Epidermal melanocyte (primary cell): ENCODE results near the gene CCT2.

Experiments
- DNase-seq: peaks from one replicate; pipeline ENCODE4 v3.0.0; 2011; ENCODE audit warnings: low spot score; ENCODE audit not compliant: insufficient read length

CCT2 gene

DNA sequence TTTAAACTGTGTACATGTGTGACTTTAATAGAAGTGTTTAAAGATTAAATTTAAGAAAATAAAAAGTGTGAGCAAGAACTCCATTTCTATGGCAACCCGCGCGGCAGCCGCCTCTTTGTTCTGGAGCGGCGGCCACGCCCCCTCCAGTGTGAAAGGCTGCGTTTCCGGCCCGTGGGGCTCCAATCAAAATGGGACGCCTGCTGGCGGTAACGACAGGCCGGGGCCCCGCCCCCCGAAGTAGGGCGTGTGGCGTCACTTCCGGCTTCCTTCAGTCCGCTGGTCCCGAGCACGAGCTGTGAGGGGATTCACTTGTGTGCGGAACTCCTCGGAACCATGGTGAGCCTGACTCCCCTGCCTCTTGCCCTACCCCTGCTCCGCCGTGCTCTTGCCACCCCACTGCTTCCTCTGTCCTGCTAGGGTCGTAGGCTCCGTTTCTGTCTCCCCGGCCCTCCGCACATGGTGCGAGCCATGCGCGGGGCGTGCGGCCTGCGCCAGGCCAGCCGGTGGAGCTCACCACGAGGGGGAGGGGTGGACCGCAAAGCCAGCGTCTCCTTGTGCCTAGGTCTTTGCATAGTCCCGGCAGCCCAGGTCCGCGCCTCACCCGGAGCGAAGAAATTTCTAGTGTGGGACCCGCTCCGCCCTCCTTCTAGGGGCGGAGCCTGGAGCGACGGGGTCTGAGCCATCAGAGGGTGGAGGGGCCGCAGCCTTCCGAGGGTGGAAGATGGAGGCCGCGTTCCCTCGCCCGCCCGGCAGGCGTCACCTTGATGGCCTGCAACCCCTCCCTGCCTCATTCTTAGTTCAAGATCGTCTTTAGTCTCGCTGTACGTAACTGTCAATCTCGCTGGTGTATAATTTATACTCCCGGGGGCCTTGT, at the start of gene CCT2:
Gene CCT2 (plus strand): TSS at position 271 of the 874 bp plus-strand sequence. CDS start 63 bp downstream, at position 334.
- DNase-seq: peak; percentile 86

DNA sequence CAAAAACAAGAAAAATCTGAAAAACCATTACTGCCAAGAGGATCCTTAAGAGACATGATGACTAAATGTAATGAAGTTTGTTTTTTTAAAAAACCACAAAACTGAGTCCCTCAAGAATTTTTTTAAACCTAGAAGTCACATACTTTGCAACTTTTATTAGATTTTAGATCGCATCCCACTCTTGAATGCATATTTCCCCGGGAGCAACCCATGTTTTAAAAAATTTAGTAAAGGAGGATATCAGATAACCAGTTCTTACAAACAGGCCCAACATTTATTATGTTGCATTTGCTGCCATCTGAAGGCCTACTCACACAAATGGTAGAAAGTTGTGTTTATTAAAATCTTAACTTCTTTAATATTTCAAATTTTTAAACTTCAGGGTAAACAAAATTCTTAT, 44.3 kb upstream of the CCT2 start:
- no peak for DNase-seq

DNA sequence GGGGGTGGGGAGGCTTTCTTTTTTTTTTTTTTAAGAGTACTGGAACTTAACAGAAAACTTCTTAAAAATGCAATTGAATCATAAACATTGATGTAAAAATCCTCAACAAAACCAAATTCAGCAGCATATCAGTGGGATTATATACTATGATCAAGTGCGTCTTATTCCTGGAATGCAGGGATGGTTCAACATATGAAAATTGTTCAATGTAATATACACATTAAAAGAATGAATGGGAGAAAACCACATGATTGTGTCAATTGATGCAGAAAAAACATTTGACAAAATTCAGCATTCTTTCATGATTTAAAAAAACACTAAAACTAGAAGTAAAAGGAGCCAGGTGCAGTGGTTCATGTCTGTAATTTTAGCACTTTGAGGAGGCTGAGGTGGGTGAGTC, 41.2 kb upstream of the CCT2 start:
- DNase-seq: no peak

DNA sequence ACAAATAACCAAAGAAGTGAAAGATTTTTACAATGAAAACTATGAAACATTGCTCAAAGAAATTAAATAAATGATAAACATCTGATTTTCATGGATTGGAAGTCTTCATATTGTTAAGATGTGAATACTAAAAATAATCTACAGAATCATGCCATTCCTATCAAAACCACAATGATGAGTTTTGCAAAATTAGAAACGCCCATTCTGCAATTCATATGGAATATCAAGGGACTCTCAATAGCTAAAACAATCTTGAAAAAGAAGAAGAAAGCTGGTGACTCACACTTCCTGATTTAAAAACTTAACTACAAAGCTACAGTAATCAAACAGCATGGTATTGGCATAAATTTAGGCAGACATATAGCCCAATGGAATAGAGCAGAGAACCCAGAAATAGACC, 40.2 kb upstream of the CCT2 start:
- no peak for DNase-seq

DNA sequence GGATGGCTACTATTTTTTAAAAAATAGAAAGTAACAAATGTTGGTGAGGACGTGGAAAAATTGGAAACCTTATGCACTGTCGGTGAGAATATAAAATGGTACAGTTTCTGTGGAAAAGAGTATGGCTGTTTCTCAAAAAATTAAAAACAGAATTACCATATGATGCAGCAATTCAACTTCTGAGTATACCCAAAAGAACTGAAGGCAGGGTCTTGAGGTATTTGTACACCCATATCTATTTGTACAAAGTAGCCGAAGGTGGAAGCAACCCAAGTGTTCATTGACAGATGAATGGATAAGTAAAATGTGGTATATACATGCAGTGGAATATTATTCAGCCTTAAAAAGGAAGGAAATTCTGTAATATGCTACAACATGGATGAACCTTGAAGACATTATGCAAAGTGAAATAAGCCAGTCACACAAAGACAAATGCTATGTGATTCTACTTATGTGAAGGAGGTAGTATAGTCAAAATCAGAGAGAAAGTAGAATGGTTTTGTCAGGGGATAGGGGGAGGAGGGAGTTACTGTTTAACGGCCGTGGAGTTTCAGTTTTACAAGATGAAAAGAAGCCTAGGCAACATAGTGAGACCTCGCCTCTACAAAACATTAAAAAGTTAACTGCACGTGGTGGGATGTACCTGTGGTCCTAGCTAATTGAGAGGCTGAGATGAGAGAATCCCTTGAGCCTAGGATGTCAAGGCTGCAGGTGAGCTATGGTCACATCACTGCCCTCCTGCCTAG, 38.4 kb upstream of the CCT2 start:
- DNase-seq: no peak

DNA sequence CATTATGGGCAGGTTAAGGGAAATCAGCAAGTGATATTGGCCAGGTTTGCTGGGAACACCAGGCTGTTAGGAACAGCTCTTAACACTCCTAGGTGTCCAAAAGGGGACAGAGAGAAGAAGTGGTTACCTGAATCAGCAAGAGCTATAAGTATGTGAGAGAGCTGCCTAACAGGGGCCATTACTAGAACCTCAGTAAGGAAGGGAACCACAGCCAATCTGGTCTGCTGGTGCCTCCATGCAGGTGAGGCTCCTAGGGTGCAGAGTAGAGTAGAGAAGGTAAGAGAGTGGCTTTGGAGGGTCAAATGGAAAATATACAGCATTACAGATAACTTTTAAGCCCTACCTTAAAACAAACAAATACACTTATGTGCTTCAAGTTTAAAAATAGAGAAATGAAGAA, 36.6 kb upstream of the CCT2 start:
- DNase-seq: no peak

DNA sequence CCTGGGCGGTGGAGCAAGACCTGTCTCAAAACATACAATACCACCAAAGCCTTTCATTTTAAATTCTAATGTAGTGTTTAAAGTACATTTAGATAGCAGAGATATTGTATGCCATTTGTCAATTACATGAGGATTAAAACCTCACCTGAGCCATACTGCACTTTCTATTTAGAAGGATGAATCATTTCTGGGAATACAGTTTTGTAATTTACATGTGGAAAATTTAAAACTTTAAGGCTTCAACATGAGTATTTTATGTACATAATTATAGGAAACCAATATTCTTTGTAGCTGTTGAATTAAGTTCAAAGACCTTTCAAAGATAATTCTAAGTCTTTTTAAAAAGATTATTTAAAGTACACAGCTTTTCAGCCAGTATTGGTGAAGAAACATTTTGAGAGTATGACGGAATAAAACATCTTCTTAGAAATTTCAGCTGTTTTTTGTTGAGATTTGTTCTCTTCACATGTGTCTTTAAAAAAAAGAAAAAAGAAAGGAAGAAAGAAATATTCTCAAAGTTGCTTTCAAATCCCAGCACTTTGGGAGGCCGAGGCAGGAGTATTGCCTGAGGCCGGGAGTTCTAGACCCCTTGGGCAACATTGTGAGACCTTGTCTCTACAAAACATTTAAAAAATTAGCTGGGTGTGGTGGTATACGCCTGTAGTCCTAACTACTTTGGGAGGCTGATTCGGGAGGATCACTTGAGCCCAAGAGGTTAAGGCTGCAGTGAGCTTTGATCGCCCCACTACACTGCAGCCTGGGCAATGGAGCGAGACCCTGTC, 34.5 kb upstream of the CCT2 start:
- no peak for DNase-seq

DNA sequence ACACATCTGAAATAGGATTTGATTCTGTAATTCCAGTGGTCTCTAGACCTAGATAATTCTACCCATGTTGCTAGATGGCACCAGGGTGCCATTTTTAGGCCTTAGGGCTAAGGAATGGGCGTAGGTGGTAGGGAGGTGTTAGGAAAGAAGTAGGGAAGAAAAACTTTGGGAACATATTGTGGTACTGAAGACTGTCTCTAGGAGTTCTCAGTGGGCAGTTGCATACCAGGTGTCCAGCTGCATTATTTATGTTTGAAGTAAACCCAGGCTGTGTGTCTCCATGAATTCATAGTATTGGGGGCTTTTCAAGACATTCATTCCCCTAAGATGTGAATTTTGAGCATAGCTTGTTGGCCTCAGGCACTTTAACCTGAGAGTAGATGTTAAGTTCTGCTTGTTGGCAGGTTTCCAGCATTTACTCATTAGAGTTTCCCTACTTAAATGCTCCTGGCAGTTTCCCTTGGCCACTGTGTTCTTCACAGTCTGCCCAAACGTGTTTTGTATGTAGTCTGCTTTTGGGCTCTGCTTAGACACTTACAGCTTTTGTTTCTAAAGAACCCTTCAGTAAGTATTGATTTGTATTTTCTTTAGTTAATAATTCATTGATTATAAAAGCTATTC, 31.5 kb upstream of the CCT2 start:
- no peak for DNase-seq

DNA sequence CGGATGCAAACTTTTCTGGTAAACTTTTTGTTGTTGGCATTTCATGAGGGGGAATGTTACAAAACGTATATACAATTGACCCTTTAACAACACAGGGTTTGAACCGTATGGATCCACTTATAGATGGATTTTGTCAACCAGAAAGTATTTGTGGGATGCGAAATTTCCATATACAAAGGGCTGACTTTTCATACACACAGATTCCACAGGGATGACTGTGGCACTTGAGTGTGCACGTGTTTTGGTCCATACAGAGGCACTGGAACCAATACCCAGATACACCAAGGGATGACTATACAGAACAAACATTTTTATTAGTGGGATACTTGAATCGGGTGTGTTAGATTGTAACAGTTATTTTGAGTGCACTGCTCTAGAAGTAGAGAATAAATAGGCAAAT, 29.8 kb upstream of the CCT2 start:
- peak; percentile 53 for DNase-seq

DNA sequence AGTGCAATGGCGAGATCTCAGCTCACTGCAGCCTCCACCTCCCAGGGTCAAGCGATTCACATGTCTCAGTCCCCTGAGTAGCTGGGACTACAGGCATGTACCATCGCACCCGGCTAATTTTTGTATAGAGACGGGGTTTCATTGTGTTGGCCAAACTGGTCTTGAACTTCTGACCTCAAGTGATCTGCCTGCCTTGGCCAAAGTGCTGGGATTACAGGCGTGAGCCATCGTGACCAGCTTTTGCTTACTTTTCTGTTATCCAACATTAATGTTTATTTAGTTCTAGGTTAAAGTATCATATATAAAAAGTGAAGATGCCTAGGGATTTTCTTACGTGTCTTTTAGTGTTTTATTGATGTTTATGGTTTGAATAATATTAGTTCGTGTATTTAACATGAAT, 28.9 kb upstream of the CCT2 start:
- no peak for DNase-seq

DNA sequence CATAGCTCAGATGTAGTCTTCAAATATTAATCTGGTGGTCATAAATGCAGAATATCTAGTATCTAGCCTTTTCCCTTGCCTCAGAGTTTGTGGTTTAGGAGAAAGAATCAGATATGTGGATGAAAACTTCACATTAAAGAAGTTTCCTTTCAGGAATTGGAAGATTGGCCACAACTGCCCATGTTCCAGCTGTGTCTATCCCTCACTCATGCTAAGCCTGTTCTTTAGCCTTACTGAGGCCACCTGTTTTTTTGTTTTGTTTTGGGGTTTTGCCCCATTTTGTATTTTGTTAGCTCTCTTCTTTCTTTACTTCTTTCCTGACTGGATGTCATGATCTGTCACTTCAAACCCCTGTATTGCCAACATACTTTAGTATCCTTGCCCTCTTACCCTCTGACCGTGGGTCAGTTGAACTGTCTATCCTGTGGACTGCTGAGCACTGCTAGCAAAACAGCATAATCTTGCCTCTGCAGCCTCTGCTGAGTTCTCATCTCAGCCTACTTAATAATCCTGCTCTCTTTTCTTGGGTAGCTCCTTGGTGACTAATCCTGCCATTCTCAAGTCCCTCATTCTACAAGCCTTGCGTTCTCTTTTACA, 22.0 kb upstream of the CCT2 start:
- DNase-seq: no peak

DNA sequence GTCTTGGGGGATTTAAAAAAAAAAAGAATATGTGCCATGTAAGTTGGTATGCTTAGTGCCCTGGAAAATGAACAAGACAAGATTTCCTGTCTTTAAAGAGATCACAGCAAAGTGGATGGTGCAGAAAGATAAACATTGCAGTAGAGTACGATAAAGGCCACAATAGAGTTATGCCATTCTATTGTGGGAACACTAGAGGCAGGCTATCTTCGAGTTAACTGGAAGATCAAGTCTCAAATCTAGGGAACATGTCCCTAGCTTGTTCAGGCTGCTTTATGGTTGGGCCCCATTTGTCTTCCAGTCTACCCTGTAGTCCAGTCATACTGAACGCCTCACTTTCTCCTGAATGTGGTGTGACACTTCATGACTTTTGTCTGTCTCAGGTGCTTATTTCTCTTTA, 18.7 kb upstream of the CCT2 start:
- no peak for DNase-seq

DNA sequence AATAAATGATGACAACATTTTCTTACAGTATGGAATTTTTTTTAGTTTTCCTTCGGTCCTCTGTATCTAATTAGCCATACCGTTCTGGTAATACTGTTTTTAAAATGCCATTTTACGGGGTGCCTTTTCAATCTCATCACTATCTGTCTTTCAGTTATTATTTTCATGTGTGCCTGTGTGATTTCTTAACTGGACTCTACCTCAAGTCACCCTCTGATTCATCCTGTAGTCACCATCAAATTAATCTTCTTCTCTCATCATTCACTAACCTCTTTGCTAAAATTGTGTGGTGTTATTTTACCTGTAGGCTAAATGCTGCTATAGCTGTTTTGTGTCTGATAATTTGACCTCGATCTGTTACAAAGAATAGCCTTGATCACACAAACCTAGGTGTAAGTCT, 16.0 kb upstream of the CCT2 start:
- no peak for DNase-seq

DNA sequence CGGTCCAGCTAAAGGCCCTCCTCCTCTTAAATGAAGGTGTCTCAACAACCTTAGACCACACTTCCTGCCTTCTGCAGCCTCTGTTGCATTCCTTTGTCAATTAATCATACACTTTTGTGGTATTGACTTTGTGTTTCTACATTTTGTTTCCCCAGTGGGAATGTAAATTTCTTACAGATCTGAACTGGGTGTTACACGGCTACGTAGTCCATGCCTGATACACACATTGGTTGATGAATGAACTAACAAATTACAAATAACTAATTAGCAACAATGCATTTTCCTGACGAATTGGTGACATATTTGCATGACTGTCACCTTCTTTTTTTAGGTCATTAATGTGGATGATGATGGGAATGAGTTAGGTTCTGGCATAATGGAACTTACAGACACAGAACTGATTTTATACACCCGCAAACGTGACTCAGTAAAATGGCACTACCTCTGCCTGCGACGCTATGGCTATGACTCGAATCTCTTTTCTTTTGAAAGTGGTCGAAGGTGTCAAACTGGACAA, 15.2 kb upstream of the CCT2 start:
- DNase-seq: no peak

DNA sequence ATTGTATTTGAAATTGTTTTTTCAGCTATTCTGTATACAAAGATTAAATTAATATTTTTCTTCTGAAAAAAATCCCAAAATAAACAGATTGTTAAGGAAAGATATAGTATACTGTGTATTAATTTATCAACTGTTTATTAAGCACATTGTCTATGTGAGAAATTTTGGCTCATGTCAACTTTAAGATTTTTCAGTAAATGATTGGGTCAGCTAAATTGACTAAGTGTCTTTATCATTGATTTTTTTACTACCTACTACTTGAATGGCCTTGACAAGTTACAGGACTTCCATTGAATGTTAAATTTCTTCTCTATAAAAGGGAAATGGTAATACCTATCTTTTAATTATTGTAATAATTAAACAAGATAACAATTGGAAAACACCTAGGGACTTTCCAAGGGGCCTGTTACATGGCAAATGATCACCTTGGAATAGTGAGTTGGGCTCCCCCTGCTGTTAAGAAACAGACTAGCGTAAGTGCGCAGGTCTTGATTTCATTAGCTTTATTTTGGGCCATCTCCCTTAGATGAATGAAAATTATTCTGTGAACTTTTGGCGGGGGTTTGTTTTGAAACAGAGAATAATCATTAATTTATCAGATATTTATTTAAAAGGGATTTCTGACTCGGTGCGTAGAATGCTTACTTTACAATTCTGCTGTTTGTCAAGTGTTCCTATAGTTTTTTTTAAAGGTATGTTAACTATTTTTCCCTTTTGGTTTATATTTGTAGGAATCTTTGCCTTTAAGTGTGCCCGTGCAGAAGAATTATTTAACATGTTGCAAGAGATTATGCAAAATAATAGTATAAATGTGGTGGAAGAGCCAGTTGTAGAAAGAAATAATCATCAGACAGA, 14.5 kb upstream of the CCT2 start:
- DNase-seq: peak; percentile 20

DNA sequence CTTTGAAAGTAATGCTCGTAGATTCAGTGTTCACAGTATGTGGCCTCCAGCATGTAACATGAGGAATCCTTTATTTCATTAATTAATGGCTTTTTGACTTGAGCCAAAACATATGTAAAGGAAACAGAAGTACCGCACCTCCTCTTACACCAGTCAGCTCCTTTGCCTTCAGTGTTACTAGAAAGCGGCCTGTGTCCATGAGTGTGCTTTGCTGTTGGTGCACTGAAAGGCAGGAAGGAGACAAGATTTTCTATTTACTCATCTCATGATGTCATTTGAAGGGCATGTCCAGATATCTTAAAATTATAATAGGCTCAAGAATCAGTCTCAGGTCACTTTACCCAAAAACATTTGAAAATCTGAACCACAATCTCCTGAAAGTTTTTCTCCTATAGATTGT, 9.9 kb upstream of the CCT2 start:
- DNase-seq: no peak

DNA sequence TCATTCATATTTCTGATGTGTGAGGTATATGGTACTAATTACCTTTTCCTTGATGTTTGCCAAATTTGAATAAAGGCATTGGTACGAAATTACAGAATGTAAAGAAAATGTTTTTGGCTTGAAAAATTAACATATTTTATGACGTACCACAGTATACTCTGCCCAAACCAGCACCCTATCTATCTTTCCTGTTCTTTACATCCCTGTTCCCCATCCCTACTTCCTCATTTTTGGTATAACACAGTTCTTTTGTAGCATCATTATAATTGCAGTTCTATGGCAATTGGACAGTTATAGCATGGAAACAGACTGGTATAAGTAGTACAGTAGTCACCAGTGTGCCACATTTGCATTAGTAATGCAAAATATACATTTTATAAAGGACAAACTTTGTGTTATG, 7.0 kb upstream of the CCT2 start:
- no peak for DNase-seq

DNA sequence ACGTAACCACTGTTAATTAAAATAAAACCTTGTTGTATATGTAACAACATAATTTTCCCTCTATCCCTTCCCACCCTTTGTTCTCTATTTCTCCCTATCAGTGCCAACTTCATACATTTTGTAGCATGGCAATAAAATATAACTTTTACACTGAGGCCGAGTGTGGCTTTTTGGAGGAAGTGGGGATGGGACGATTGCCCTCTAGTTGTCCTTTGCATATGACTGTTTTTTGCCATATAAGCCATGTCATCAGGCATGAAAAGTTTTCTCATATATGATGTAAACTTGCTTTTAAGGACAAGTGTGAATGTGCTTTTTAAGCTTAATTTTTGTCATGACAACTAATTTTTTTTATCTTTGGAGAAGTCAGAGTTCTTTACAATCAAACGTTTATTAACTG, 6.2 kb upstream of the CCT2 start:
- no peak for DNase-seq

DNA sequence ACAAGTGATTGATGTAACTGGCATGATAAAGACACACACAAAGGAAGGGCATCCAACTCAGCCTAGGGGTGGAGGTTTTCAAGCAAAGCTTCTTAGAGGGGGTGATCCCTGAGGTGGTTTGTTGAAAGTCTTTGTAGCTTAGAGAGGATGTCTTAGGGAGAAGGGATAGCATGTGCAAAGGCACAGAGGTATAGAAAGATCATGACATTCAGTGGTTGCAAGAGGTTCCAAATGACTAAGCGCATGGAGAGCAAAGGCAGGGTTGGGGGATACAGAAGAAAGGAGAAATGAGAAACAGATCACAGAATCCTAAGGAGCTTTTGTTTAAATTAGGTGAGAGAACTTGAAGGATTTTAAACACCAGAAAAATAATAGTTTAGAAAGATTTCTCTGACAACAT, 5.2 kb upstream of the CCT2 start:
- DNase-seq: no peak

DNA sequence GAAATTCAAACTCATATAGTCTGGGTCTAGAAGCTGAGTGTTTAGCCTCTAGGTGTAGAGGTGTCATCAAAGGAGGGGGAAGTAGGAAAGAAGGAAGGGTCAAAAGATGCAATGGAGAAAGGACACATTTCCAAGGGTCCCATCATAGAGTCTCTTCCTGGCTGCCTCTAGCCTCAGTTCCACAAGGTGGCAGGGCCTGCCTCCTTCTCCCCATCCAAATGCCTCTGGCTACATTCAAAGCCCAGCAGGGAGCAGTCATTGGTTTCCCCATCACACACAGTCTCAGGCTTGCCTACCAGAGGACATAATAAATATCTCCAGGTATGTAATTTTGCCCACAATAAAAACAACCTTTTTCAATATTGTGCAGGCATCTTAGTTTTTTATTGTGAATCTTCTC, 2.1 kb upstream of the CCT2 start:
- no peak for DNase-seq
